Measurements from ENCODE around the gene NWD2.

Gene NWD2

DNA sequence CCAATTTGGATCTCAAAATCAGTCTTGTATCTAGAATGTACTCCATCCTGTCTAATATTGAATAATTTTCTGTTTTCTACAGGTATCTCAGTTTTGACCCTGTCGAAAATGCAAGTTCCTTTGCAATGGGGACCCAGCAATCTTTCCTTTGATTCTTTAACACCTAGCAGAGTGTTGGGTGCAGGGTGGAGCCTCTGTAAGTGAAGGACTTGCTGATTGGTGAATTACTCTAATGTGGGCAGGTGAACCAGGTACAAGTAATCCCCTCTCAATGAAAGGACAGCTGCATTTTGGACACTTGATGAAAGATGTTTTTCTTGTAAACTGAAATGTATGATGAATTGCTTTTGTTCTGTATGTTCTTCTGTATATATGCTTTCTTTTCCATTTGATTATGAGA lies 54.9 kb downstream of the NWD2 start:
- no peak for DNase-seq

DNA sequence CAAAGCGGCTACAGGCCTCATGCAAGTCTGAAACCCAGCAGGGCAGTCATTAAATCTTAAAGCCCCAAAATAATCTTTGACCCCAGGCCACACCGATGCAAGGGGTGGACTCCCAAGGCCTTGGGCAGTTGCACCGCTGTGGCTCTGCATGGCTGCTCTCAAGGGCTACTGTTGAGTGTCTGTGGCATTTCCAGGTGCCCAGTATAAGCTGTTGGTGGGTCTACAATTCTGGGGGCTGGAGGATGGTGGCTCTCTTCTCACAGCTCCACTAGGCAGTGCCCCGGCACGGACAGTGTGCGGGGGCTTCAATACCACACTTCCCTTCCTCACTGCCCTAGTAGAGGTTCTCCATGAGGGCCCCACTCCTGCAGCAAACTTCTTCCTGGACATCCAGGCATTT lies 60.1 kb downstream of the NWD2 start:
- no peak for DNase-seq

DNA sequence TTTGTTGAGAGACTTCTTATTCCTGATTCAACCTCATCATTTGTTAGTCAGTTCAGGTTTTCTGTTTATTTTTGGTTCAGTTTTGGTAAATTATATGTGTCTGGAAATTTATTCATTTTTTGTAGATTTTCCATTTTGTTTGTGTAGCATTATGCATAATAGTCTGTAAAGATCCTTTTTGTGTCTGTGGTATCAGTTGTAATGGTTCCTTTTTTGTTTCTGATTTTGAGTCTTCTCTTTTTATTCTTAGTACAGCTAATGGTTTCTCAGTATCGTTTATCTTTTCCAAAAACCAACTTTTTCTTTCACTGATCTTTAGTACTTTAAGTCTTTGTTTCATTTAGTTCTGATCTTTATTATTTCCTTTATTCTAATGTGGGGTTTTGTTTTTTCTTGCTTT lies 61.4 kb downstream of the NWD2 start:
- DNase-seq: no peak

GRCh38 chr4:37317104-37317643 lies 72.6 kb downstream of the NWD2 start:
- no peak for DNase-seq

DNA sequence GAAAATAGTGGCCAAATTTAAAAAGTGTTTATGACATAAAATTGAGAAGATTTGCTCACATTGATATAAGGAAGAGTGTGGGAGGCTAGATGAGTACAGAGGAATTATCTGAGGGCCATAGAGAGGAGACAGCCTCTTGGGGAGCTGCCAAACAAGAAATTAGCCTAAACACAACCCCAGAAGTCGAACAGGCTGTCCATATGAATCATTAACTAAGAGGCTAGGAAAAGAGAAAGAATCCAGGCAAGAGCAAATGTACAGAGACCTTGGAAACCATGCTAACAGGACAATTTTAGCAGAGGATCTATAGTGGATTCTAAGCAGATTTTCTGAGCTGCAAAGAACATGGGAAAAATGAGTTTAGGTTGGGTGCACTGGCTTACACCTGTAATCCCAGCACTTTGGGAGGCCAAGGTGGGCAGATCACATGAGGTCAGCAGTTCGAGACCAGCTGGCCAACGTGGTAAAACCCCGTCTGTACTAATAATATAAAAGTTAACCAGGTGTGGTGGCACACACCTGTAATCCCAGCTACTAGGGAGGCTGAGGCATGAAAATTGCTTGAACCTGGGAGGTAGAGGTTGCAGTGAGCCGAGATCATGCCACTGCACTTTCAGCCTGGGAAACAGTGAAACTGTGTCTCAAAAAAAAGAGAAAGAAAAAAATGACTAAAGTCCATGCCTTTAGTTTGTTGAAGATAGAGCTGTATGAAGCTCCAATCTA lies 76.1 kb downstream of the NWD2 start:
- no peak for DNase-seq

DNA sequence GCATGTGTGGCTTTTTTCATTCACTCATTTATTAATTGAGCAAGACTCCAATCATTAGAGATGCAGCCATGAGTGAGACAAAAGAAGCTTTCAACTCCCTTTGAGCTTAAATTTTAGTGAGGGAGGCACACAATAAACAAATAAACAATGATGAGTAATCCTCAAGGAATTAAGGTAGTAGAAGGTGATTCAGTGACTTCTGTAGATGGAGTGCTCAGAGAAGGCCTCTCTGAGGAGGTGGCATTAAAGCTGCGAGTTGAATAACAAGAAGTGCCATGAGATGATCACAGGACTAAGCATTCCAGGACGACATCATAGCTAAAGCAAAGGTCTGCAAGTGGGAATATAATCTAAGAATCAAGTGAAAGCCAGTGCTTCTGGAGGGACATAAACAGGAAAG lies 77.6 kb downstream of the NWD2 start:
- DNase-seq: no peak

DNA sequence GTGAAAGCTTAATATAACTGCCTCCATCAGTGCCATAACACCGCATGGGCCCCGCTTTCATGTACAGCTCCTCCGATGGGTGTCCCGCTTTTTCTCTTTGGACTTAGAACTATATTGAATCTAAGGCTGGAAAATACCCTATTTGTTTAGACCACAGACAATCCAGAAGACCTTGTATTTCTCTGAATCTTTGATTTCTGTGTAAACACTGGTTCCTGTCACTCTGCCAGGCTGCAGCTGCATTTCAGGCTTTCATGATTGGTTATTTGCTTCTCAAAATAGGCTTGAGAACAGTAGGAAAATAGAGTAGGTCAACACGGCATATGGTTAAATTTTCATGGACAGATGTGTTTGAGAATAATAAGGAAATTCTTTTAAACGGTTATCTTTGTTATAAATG lies 80.0 kb downstream of the NWD2 start:
- no peak for DNase-seq

DNA sequence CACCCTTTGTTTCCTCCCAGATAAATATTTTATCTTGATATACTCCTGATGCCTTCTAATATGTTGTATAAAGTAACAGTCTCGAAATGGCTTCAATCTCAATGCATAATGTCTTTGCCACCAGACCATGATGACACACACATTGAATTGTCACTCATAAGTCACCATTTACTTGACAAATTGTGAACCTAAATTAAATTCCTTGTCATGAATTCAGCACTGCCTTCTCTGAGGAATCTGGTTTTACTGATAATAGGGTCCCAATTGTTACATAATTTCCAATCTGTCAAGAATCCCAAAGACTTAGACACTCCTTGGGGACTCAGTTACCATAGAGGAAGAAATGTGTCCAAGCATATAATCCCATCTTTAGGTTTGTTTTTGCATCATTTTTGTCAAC lies 82.3 kb downstream of the NWD2 start:
- DNase-seq: no peak

DNA sequence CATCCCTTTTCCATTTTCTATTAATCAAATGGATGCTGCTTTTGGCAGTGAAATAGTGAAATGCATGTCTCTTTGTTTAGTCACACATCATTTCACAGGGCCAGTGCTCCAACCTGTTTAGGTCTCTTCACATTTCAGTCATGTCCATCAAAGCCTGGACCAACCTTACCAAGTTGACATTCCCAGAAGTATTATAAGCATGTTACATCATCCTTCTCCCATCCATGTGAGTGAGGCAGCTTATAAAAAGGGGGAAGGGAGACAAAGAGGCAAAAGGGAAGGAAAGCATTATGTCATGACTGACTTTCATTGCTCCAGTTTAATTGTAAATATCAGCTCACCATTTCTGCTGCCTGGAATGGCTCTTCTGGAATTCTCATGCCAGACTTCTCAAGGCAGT lies 94.4 kb downstream of the NWD2 start:
- no peak for DNase-seq

GRCh38 chr4:37358748-37359147 lies 114.2 kb downstream of the NWD2 start:
- no peak for DNase-seq

- no peak for DNase-seq
Observed at GRCh38 chr4:37359261-37359660, 114.7 kb downstream of the NWD2 start.

- DNase-seq: peak; percentile 6
Observed at GRCh38 chr4:37365888-37366287, 121.3 kb downstream of the NWD2 start.

GRCh38 chr4:37367901-37368300 lies 123.4 kb downstream of the NWD2 start:
- no peak for DNase-seq

GRCh38 chr4:37370052-37370451 lies 125.5 kb downstream of the NWD2 start:
- no peak for DNase-seq

- DNase-seq: no peak
Observed at GRCh38 chr4:37381040-37381668, 136.6 kb downstream of the NWD2 start.

DNA sequence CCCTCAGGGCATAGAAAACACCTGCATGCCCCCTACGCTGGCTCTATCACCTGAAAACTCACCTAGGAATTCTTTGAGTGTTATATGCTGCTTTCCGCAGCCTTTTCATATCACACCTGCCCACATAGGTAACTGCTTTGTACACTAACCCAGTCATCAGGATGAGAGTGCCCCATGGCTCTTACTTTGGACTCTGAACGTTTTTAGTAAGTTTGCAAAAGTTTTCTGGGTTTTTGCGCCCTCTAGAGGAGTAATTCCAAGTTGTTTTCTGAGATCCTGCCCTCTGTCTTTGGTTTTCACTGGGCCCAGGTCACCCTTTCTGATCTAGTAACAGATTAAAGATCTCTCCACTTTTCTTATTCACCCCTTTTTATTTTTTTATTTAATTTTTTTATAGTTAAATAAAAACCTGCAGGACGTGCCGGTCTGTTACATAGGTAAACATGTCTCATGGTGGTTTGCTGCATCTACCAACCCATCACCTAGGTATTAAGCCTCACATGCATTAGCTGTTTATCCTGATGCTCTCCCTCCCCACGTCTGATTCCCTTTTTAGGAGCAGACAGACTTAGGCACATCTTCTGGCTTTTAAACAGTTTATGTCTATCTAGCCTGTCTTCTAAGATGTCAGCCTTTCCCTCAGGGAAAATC lies 139.2 kb downstream of the NWD2 start:
- peak; percentile 74 for DNase-seq

DNA sequence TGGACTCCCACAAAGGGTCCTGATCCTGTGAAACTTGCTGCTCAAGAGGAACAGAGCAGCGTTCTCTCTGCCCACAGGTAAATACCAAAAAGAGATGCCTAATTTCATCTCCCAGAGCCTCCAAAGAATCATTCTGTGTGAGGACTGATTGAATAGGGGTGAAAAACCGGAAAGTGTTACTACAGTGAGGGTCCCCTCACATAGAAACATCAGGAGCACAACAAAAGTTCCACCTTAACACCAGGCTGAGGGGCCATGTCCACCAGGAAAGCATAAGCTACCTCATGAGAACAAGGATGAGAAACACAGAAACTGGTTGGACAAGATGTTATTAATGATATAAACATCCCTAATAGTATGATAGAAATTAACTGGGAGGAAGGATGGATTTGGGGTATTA lies 140.9 kb downstream of the NWD2 start:
- no peak for DNase-seq

DNA sequence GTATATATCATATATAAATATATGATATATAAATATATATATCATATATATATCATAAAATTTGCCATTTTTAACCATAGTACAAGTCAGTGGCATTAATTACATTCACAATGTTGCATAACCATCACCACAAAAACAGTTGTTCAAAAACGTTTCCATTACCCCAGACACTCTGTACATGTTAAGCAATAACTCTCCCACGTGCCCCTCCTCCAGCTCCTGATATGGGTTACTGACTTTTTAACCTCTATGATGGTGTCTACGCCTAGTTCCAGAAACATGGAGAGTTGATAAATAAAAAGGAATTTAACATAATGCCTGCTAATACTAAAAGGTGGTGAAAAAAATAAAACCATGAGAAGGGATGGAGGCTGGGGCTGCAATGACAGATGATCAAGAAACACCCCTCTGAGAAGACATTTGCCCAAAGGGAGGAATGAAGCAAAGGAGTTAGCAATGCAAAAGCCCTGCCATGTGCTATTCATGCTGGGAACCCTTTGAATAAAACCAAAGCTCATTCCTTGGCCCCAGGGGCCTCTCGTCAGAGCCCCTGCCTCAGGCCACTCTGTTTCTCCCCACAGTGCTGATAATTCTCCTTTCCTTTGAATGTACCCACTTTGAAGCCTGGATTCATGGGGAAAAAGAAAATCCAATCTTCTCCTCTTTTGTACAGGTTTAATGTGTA lies 144.3 kb downstream of the NWD2 start:
- peak; percentile 63 for DNase-seq

DNA sequence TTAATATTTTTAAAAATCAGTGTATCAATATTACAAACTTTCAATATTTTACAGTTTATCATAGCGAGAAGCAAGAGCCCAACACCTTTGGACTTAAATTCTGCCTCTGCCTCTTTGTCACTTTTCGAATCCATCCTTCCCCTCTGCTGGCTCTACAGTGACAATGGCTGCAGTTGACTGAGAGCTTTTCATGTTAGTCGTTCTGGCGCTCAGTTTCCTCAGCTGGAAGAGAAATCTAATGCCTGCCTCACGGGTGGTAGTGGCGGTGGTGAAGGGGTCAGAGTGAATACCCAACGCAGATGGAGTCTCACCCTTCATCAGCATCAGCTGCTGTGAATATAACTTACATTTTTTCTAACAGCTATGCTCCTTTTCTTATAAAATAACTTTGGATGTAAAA lies 144.8 kb downstream of the NWD2 start:
- DNase-seq: no peak

DNA sequence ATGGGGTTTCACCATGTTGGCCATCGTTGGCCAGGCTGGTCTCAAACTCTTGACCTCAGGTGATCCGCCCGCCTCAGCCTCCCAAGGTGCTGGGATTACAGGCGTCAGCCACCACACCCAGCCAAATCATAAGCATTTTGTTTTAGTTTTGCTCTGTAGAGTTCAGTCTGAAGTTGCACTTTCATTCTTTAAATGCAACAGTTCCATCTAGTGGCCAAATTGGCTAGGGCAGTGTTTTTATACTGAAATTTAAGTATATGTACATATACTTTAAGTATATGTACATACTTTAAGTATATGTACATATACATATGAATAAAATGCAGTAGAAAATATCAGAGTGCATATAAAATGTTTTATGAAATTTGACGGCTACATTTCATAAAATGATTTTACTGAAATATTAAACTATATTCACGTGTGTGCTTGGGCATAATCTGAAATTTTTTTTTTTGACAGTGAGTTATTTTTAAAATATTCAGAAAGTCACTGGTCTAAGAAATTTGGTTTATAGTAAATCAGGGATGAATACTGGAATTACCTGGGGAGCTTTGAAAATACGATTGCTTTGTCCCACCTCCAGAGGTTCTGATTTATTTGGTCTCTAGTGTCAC lies 145.5 kb downstream of the NWD2 start:
- DNase-seq: peak; percentile 72

- peak; percentile 22 for DNase-seq
Observed at GRCh38 chr4:37392521-37393255, 148.1 kb downstream of the NWD2 start.

GRCh38 chr4:37393321-37393720 lies 148.8 kb downstream of the NWD2 start:
- DNase-seq: no peak
